ENCODE measurements around the gene HTRA1.

Gene HTRA1

GRCh38 chr10:122515588-122516231 lies 54.4 kb downstream of the HTRA1 start:
- H3K27ac Mint-ChIP-seq, result no peak overlapping the region
- no peaks in the 10 kb centered on the region for H3K9me3 Mint-ChIP-seq
- peaks cover 9% of the 10 kb centered on the region for H3K4me1 Mint-ChIP-seq
- TF ChIP-seq CTCF (IDR thresholded peaks at IDR 0.05; ENCODE audit: unreplicated experiment in 3 of 3), result no peak
- H3K4me3 Mint-ChIP-seq, result no peak overlapping the region
- no peaks in the 10 kb centered on the region for H3K36me3 Mint-ChIP-seq (ENCODE audit: low read depth)
- H3K27me3 Mint-ChIP-seq (ENCODE audit: low read depth), result no peaks in the 10 kb centered on the region

- no peak overlapping the region for H3K4me3 Mint-ChIP-seq
- H3K4me1 Mint-ChIP-seq, result peaks cover 9% of the 10 kb centered on the region
- no peaks in the 10 kb centered on the region for H3K9me3 Mint-ChIP-seq
- no peaks in the 10 kb centered on the region for H3K27me3 Mint-ChIP-seq (ENCODE audit: low read depth)
- no peaks in the 10 kb centered on the region for H3K36me3 Mint-ChIP-seq (ENCODE audit: low read depth)
- no peak for TF ChIP-seq CTCF (IDR thresholded peaks at IDR 0.05; ENCODE audit: unreplicated experiment in 3 of 3)
- H3K27ac Mint-ChIP-seq, result peak overlapping the region in 1 of 3 experiments; percentile 61
Measured at GRCh38 chr10:122516734-122517133, 55.4 kb downstream of the HTRA1 start.

GRCh38 chr10:122519144-122519543 lies 57.8 kb downstream of the HTRA1 start:
- Mint-ChIP-seq H3K4me3 (no peak overlapping the region), H3K27ac (no peak overlapping the region), H3K36me3 (ENCODE audit: low read depth) (no peaks in the 10 kb centered on the region), H3K4me1 (peaks cover 4% of the 10 kb centered on the region), H3K9me3 (peaks cover 2% of the 10 kb centered on the region), H3K27me3 (ENCODE audit: low read depth) (peaks cover 6% of the 10 kb centered on the region)
- no peak for TF ChIP-seq CTCF (IDR thresholded peaks at IDR 0.05; ENCODE audit: unreplicated experiment in 3 of 3)

- Mint-ChIP-seq H3K4me3 (no peak overlapping the region), H3K27ac (no peak overlapping the region), H3K27me3 (ENCODE audit: low read depth) (peaks cover 11% of the 10 kb centered on the region), H3K9me3 (peaks cover 2% of the 10 kb centered on the region), H3K4me1 (peaks cover 4% of the 10 kb centered on the region), H3K36me3 (ENCODE audit: low read depth) (no peaks in the 10 kb centered on the region)
- no peak for TF ChIP-seq CTCF (IDR thresholded peaks at IDR 0.05; ENCODE audit: unreplicated experiment in 3 of 3)
Measured at GRCh38 chr10:122519873-122520272, 58.5 kb downstream of the HTRA1 start.

GRCh38 chr10:122521011-122521410 lies 59.7 kb downstream of the HTRA1 start:
- Mint-ChIP-seq H3K27ac (no peak overlapping the region), H3K4me3 (no peak overlapping the region), H3K9me3 (peaks cover 2% of the 10 kb centered on the region), H3K27me3 (ENCODE audit: low read depth) (peaks cover 16% of the 10 kb centered on the region), H3K36me3 (ENCODE audit: low read depth) (no peaks in the 10 kb centered on the region), H3K4me1 (peaks cover 4% of the 10 kb centered on the region)
- no peak for TF ChIP-seq CTCF (IDR thresholded peaks at IDR 0.05; ENCODE audit: unreplicated experiment in 3 of 3)

GRCh38 chr10:122524811-122525210 lies 63.5 kb downstream of the HTRA1 start:
- Mint-ChIP-seq H3K4me3 (no peak overlapping the region), H3K27me3 (ENCODE audit: low read depth) (peaks cover 20% of the 10 kb centered on the region), H3K36me3 (ENCODE audit: low read depth) (no peaks in the 10 kb centered on the region), H3K4me1 (no peaks in the 10 kb centered on the region), H3K27ac (no peak overlapping the region), H3K9me3 (peaks cover 2% of the 10 kb centered on the region)
- TF ChIP-seq CTCF (IDR thresholded peaks at IDR 0.05; ENCODE audit: unreplicated experiment in 3 of 3), result no peak

All from nephron (organoid).